K562 (cell line): ENCODE data around the gene CORT. TPM values are rescaled to one million over a fixed set of nuclear protein-coding genes. Genes with fewer than 3 reads are reported as not detected.

Source experiments
- ATAC-seq: fragments of 200-7000 bp; cut with Tn5 transposase; 3 replicates; pipeline ENCODE4 v1.9.1; 2020; ENCODE audit warnings: moderate library complexity
- BruUV-seq: library from RNA; stranded (reverse); fragments of 400-500 nt; replicated peaks from 2 replicates; lab custom pipeline; 2021; lab: Mats Ljungman, UMichigan
- CTCF ChIA-PET: fragments of 300-600 bp; formaldehyde crosslinking; extraction: SDS; loops from one replicate; lab custom pipeline; 2021; ENCODE audit warnings: low intra/inter-chr PET ratio; lab: Yijun Ruan, JAX
- POLR2A ChIA-PET: fragments of 300-600, 350-650 bp; sonication (Branson Sonifier 250); formaldehyde crosslinking; extraction: SDS; loops from one replicate; lab custom pipeline; 2021; ENCODE audit warnings: antibody characterized with exemption, inconsistent platforms; lab: Yijun Ruan, JAX
- DNase-seq, 4 experiments: peaks; one replicate each; pipeline versions ENCODE4 v3.0.0 to v3.0.0-alpha.2; 2011 to 2018; ENCODE audit warnings: low spot score in 3 of 4, mixed read lengths in 3 of 4; ENCODE audit errors: extremely low read depth in 1 of 4
- FAIRE-seq: peaks from 2 replicates; lab custom pipeline; 2011; peaks lifted over from hg19 to GRCh38; lab: Jason Lieb, UNC
- H2AFZ ChIP-seq: 2 replicates; pipeline ENCODE4 v1.6.0; 2011; ENCODE audit warnings: low read depth, low read length, control low read depth, inconsistent platforms
- H3K27ac ChIP-seq: fragments of 200-600 bp; 3 replicates; pipeline ENCODE4 v1.8.0; 2011; ENCODE audit warnings: low read depth, mild to moderate bottlenecking, control low read depth, inconsistent platforms, low read length, moderate library complexity, mixed read lengths; ENCODE audit errors: extremely low read depth
- H3K27me3 ChIP-seq, 2 experiments: fragments of 300-600 bp in 1 of 2; 2 replicates in 1 of 2; 3 replicates in 1 of 2; pipeline versions ENCODE4 v1.6.0 to v1.8.0; 2011; ENCODE audit warnings: inconsistent platforms in 2 of 2, low read length in 2 of 2, mild to moderate bottlenecking in 1 of 2, mixed read lengths in 1 of 2, moderate library complexity in 1 of 2; ENCODE audit not compliant: control insufficient read depth in 2 of 2, insufficient read depth in 2 of 2
- H3K36me3 ChIP-seq: fragments of 300-600 bp; 3 replicates; pipeline ENCODE4 v1.8.0; 2011; ENCODE audit warnings: mild to moderate bottlenecking, low read length, inconsistent platforms; ENCODE audit not compliant: control insufficient read depth, insufficient read depth
- H3K4me1 ChIP-seq, 2 experiments: fragments of 200-600 bp in 1 of 2; replicated peaks in 1 of 2; 2 replicates in 1 of 2; 3 replicates in 1 of 2; pipeline versions ENCODE4 v1.5.1 to v1.8.0; 2011; ENCODE audit warnings: inconsistent platforms in 2 of 2, low read length in 2 of 2, mild to moderate bottlenecking in 1 of 2, mixed read lengths in 1 of 2, moderate library complexity in 1 of 2; ENCODE audit not compliant: control insufficient read depth in 2 of 2, insufficient read depth in 2 of 2
- H3K4me2 ChIP-seq: 2 replicates; pipeline ENCODE4 v1.6.1; 2011; ENCODE audit warnings: low read length, control low read depth, inconsistent platforms, mixed read lengths; ENCODE audit not compliant: insufficient read depth
- H3K4me3 ChIP-seq: fragments of 200-600 bp; sonication (generic), shearing (Covaris generic); 2 replicates; pipeline ENCODE4 v1.5.1; 2016; ENCODE audit warnings: control low read depth, inconsistent platforms
- H3K79me2 ChIP-seq: fragments of 200-600 bp; 3 replicates; pipeline ENCODE4 v1.8.0; 2011; ENCODE audit warnings: low read length, inconsistent platforms; ENCODE audit not compliant: control insufficient read depth, insufficient read depth
- H3K9ac ChIP-seq, 2 experiments: 2 replicates each; pipeline versions ENCODE4 v1.6.0 to v1.6.1; 2011; ENCODE audit warnings: low read depth in 2 of 2, low read length in 2 of 2, control low read depth in 1 of 2, inconsistent platforms in 1 of 2, mild to moderate bottlenecking in 1 of 2, mixed read lengths in 1 of 2; ENCODE audit not compliant: insufficient read depth in 1 of 2
- H3K9me1 ChIP-seq: one replicate; pipeline ENCODE4 v1.6.0; 2011; ENCODE audit warnings: inconsistent platforms, mild to moderate bottlenecking, low read length, moderate library complexity; ENCODE audit not compliant: control insufficient read depth, insufficient read depth
- H3K9me3 ChIP-seq: replicated peaks from 2 replicates; pipeline ENCODE4 v1.5.1; 2011; ENCODE audit warnings: low read depth, low read length, inconsistent platforms; ENCODE audit not compliant: control insufficient read depth, insufficient read depth
- H4K20me1 ChIP-seq: replicated peaks from 2 replicates; pipeline ENCODE4 v1.6.1; 2011; ENCODE audit warnings: low read length, inconsistent platforms, mixed read lengths; ENCODE audit not compliant: control insufficient read depth, insufficient read depth
- CBX5 ChIP-seq: IDR thresholded peaks from 2 replicates; pipeline ENCODE4 v1.6.1; 2014; ENCODE audit warnings: low read depth, borderline replicate concordance
- DACH1 ChIP-seq: fragments of 450-650 bp; IDR thresholded peaks from 2 replicates; pipeline ENCODE4 v1.6.1; 2018; ENCODE audit not compliant: partially characterized antibody
- ETS2 ChIP-seq: IDR thresholded peaks from 2 replicates; pipeline ENCODE4 v1.6.1; 2016; ENCODE audit warnings: borderline replicate concordance, missing genetic modification characterization, mild to moderate bottlenecking, moderate library complexity, missing compliant biosample characterization; ENCODE audit not compliant: poor library complexity, severe bottlenecking
- FOXJ3 ChIP-seq: sonication (generic); formaldehyde crosslinking; IDR thresholded peaks from 2 replicates; pipeline ENCODE4 v1.4.0; 2020; ENCODE audit warnings: mild to moderate bottlenecking, missing genetic modification reagents
- GATAD2A ChIP-seq: fragments of 450-650 bp; IDR thresholded peaks from 2 replicates; pipeline ENCODE4 v1.6.1; 2017
- HBP1 ChIP-seq: fragments of 450-650 bp; formaldehyde crosslinking; IDR thresholded peaks from 2 replicates; pipeline ENCODE4 v1.4.0; 2022; ENCODE audit warnings: missing genetic modification characterization
- JUN ChIP-seq, 2 experiments: sonication (generic) in 1 of 2; formaldehyde crosslinking in 1 of 2; IDR thresholded peaks; 2 replicates each; pipeline versions ENCODE4 v1.6.1 to v1.8.0; 2012 to 2022; ENCODE audit warnings: borderline replicate concordance in 2 of 2, mild to moderate bottlenecking in 2 of 2, improper control_type of control experiment in 1 of 2, low read depth in 1 of 2, low read length in 1 of 2, missing genetic modification reagents in 1 of 2
- LCOR ChIP-seq: sonication (generic); formaldehyde crosslinking; IDR thresholded peaks from 2 replicates; pipeline ENCODE4 v1.8.0; 2022; ENCODE audit warnings: mild to moderate bottlenecking, missing genetic modification reagents
- MAFK ChIP-seq: IDR thresholded peaks from 2 replicates; pipeline ENCODE4 v1.6.1; 2011; ENCODE audit warnings: low read length, improper control_type of control experiment
- MEIS2 ChIP-seq: fragments of 450-650 bp; IDR thresholded peaks from 2 replicates; pipeline ENCODE4 v1.6.1; 2014; ENCODE audit warnings: mild to moderate bottlenecking; ENCODE audit not compliant: partially characterized antibody
- MYC ChIP-seq, 2 experiments: fragments of 250-450 bp in 1 of 2; sonication (Bioruptor Pico) in 1 of 2; IDR thresholded peaks; 2 replicates each; pipeline versions ENCODE4 v1.5.1 to v1.6.1; 2012 to 2021; ENCODE audit warnings: low read depth in 2 of 2, borderline replicate concordance in 1 of 2, improper control_type of control experiment in 1 of 2, low read length in 1 of 2, mild to moderate bottlenecking in 1 of 2, moderate library complexity in 1 of 2
- SMC3 ChIP-seq: conservative IDR thresholded peaks from 2 replicates; pipeline ENCODE4 v1.6.1; 2011; ENCODE audit warnings: low read depth, low read length, improper control_type of control experiment; ENCODE audit not compliant: insufficient read depth
- ZNF197 ChIP-seq: fragments of 200-800 bp; sonication (Bioruptor generic); IDR thresholded peaks from 2 replicates; pipeline ENCODE4 v1.6.1; 2016; ENCODE audit warnings: low read depth, missing genetic modification characterization, missing compliant biosample characterization
- ZNF778 ChIP-seq: fragments of 450-650 bp; formaldehyde crosslinking; IDR thresholded peaks from 2 replicates; pipeline ENCODE4 v1.4.0; 2020; ENCODE audit warnings: mild to moderate bottlenecking, moderate library complexity
- WGBS: fragments of 100-300 bp; shearing (Covaris generic); methylation state at CpG from one replicate; pipeline ENCODE4 v1.1.6; 2016; ENCODE audit warnings: low coverage, mixed read lengths; ENCODE audit not compliant: insufficient coverage; ENCODE audit errors: missing lambda C conversion rate; 5-methylcytosine and 5-hydroxymethylcytosine counted together
- in situ Hi-C: fragments of 300-500 bp; cut with MboI; formaldehyde crosslinking; loops from 4 replicates; pipeline ENCODE4 v1.15.0; 2018; ENCODE audit warnings: inconsistent platforms, mixed read lengths
- intact Hi-C: fragments of 100-400 bp; cut with micrococcal nuclease; formaldehyde crosslinking; loops from 2 replicates; pipeline ENCODE4 v1.14.2; 2022
- polyA plus RNA-seq, 8 experiments: library from polyadenylated mRNA; depleted of rRNA in 4 of 8; stranded (reverse) in 5 of 8; unstranded in 3 of 8; fragments of >200 nt; fragmentation: Nextera tagmentation in 2 of 8; fragmentation: Illumina TruSeq in 1 of 8; extraction: Ambion mirVana in 2 of 8; extraction: Trizol in 1 of 8; gene quantifications; 2 replicates each; pipeline versions ENCODE4 v1.2.1 to v1.2.3, GENCODE V29; 2011 to 2014; ENCODE audit warnings: inconsistent platforms in 1 of 8, missing spikeins in 1 of 8
- total RNA-seq, 7 experiments: library from RNA; depleted of rRNA in 6 of 7; stranded (reverse); fragments of >200 nt in 6 of 7; fragmentation: Illumina TruSeq in 2 of 7; extraction: Trizol in 2 of 7; gene quantifications; 2 replicates each; pipeline versions ENCODE4 v1.2.1 to v1.2.3, GENCODE V29; 2011 to 2021; ENCODE audit warnings: low replicate concordance in 1 of 7
- TF ChIP-seq, protein P1 (sequence below): IDR thresholded peaks from 3 replicates; pipeline ENCODE4 v1.6.1; 2011; ENCODE audit warnings: borderline replicate concordance, mild to moderate bottlenecking; ENCODE audit not compliant: insufficient read length, insufficient read depth
- TF ChIP-seq, protein P2 (sequence below): fragments of 250-450 bp; sonication (Bioruptor Pico); IDR thresholded peaks from 2 replicates; pipeline ENCODE4 v1.5.0; 2021; ENCODE audit warnings: mild to moderate bottlenecking, borderline replicate concordance

CORT gene
- total and polyA plus RNA-seq, 9 of the 15 experiments (the other 6 are each of a cell fraction or from before 2014, with no cell fraction given) = 0.08 to 0.54 (median 0.13) TPM; not detected in 5

DNA sequence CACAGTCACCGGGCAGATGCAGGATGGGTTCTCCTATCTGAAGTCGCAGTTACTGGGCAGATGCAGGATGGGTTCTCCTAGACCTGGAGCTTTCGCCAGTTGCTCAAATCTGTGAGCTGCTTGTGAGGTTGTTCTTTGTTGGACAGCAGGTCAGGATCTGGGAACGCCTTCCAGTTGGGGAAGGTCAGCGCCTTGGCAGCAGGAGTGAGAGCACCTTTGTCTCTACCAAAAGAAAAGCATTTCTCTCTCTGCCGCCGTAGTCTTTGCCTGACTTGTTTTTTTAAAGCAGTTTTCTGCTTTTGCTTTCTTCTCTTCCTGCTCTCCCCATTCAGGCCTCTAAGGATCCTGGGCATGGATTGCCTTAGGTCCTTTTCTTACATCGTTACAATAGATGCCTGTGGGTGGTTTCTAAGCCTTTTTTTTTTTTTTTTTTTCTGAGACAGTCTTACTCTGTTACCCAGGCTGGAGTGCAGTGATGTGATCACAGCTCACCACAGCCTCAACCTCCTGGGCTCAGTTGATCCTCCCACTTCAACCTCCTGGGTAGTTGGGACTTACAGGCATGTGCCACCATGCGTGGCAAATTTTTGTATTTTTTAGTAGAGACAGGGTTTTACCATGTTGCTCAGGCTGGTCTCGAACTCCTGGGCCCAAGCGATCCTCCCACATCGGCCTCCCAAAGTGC lies 40.6 kb downstream of the CORT start:
- ChIA-PET CTCF (interaction anchor here (7.1 kb wide), 1 partner anchor 60 kb away, joined by 95 read pairs; the partner anchor contains the start of gene CENPS), POLR2A (interaction anchor here (0.9 to 1.0 kb wide), 3 partner anchors 13 to 122 kb away, joined by 3 to 4 read pairs (median 4); no protein-coding TSS in a partner anchor)
- no peak overlapping the region for H3K27ac ChIP-seq
- H3K4me3 ChIP-seq = no peak overlapping the region
- no peak overlapping the region for H2AFZ ChIP-seq
- no peaks in the 10 kb centered on the region for H3K9me1 ChIP-seq
- in situ Hi-C loops = loop anchor here (5.0 kb wide), 1 partner anchor 58 kb away; the partner anchor contains the start of gene CENPS
- H3K36me3 ChIP-seq = peaks cover 26% of the 10 kb centered on the region; the same call in 2 of the 3 replicates
- 0 out of 2 replicates have a peak, but pooled peaks cover 3% of the 10 kb centered on the region for H3K9me3 ChIP-seq
- intact Hi-C loops = no loop called here
- no TSS peak for BruUV-seq
- 81% methylated on average over 12 of the region's 12 CpGs for WGBS
- peaks cover 35% of the 10 kb centered on the region for H4K20me1 ChIP-seq
- no peak overlapping the region for H3K4me2 ChIP-seq
- no peaks in the 10 kb centered on the region for H3K27me3 ChIP-seq
- H3K9ac ChIP-seq = no peak overlapping the region
- H3K79me2 ChIP-seq = peaks cover 89% of the 10 kb centered on the region
- FAIRE-seq (no peak), DNase-seq (no peak), ATAC-seq (no peak)
- peaks cover 0 to 3% of the 10 kb centered on the region in 2 experiments; a peak in 2 of 5 replicates for H3K4me1 ChIP-seq
- no peak for TF ChIP-seq CBX5
- no peak for TF ChIP-seq ZNF197
- TF ChIP-seq ZNF778 (CRISPR knock-in tag) = no peak
- no peak for TF ChIP-seq MYC (IDR thresholded peaks at IDR 0.05; ENCODE audit: low read depth, low read length)
- TF ChIP-seq MYC (CRISPR knock-in tag; IDR thresholded peaks at IDR 0.05; ENCODE audit: borderline replicate concordance, low read depth) = no peak
- TF ChIP-seq, protein P1, sequence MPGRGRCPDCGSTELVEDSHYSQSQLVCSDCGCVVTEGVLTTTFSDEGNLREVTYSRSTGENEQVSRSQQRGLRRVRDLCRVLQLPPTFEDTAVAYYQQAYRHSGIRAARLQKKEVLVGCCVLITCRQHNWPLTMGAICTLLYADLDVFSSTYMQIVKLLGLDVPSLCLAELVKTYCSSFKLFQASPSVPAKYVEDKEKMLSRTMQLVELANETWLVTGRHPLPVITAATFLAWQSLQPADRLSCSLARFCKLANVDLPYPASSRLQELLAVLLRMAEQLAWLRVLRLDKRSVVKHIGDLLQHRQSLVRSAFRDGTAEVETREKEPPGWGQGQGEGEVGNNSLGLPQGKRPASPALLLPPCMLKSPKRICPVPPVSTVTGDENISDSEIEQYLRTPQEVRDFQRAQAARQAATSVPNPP = no peak
- TF ChIP-seq SMC3 = no peak
- no peak for TF ChIP-seq MEIS2
- no peak for TF ChIP-seq FOXJ3 (CRISPR knock-in tag)
- TF ChIP-seq GATAD2A = no peak
- TF ChIP-seq MAFK = no peak
- TF ChIP-seq ETS2 (tag) = no peak
- no peak for TF ChIP-seq DACH1
- TF ChIP-seq HBP1 (CRISPR knock-in tag) = no peak
- no peak for TF ChIP-seq JUN (IDR thresholded peaks at IDR 0.05; ENCODE audit: borderline replicate concordance, low read depth, low read length)
- no peak for TF ChIP-seq JUN (CRISPR knock-in tag; IDR thresholded peaks at IDR 0.05; ENCODE audit: borderline replicate concordance)
- no peak for TF ChIP-seq LCOR (CRISPR knock-in tag)
- TF ChIP-seq, protein P2, sequence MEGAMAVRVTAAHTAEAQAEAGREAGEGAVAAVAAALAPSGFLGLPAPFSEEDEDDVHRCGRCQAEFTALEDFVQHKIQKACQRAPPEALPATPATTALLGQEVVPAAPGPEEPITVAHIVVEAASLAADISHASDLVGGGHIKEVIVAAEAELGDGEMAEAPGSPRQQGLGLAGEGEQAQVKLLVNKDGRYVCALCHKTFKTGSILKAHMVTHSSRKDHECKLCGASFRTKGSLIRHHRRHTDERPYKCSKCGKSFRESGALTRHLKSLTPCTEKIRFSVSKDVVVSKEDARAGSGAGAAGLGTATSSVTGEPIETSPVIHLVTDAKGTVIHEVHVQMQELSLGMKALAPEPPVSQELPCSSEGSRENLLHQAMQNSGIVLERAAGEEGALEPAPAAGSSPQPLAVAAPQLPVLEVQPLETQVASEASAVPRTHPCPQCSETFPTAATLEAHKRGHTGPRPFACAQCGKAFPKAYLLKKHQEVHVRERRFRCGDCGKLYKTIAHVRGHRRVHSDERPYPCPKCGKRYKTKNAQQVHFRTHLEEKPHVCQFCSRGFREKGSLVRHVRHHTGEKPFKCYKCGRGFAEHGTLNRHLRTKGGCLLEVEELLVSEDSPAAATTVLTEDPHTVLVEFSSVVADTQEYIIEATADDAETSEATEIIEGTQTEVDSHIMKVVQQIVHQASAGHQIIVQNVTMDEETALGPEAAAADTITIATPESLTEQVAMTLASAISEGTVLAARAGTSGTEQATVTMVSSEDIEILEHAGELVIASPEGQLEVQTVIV = no peak
